GM18517 (cell line): ENCODE data around the gene KCNMB1.

Source experiments
- ATAC-seq: cut with Tn5 transposase; IDR thresholded peaks from one replicate; pipeline ENCODE4 v1.9.1; 2021; ENCODE audit warnings: mild to moderate bottlenecking, moderate library complexity; ENCODE audit not compliant: unreplicated experiment

KCNMB1 gene

GRCh38 chr5:170416526-170416925, 27.4 kb upstream of the KCNMB1 start:
- ATAC-seq = no peak

- no peak for ATAC-seq
These were observed 25.6 kb upstream of the KCNMB1 start for GRCh38 chr5:170414786-170415185.

GRCh38 chr5:170413897-170414296, 24.7 kb upstream of the KCNMB1 start:
- ATAC-seq = no peak

- ATAC-seq = no peak
These were observed 21.9 kb upstream of the KCNMB1 start for GRCh38 chr5:170411100-170411499.

- no peak for ATAC-seq
These were observed 21.2 kb upstream of the KCNMB1 start for GRCh38 chr5:170410401-170410800.

- ATAC-seq = no peak
These were observed 19.9 kb upstream of the KCNMB1 start for GRCh38 chr5:170408877-170409660.

- ATAC-seq = no peak
These were observed 19.1 kb upstream of the KCNMB1 start for GRCh38 chr5:170408226-170408625.

GRCh38 chr5:170407062-170407461, 17.9 kb upstream of the KCNMB1 start:
- ATAC-seq = no peak

GRCh38 chr5:170405817-170406216, 16.6 kb upstream of the KCNMB1 start:
- no peak for ATAC-seq

GRCh38 chr5:170404398-170404797, 15.2 kb upstream of the KCNMB1 start:
- no peak for ATAC-seq

GRCh38 chr5:170403675-170404074, 14.5 kb upstream of the KCNMB1 start:
- ATAC-seq = no peak

GRCh38 chr5:170402508-170402907, 13.3 kb upstream of the KCNMB1 start:
- no peak for ATAC-seq

GRCh38 chr5:170397059-170397458, 7.9 kb upstream of the KCNMB1 start:
- ATAC-seq = no peak

- ATAC-seq = no peak
These were observed 4.8 kb upstream of the KCNMB1 start for GRCh38 chr5:170393958-170394357.

GRCh38 chr5:170393235-170393634, 4.1 kb upstream of the KCNMB1 start:
- no peak for ATAC-seq

GRCh38 chr5:170390472-170390871, 1.3 kb upstream of the KCNMB1 start:
- no peak for ATAC-seq

GRCh38 chr5:170389550-170389892, 354 bp upstream of the KCNMB1 start:
- no peak for ATAC-seq

- ATAC-seq = no peak
These were observed 1.2 kb downstream of the KCNMB1 start for GRCh38 chr5:170387775-170388639.

- no peak for ATAC-seq
These were observed 2.3 kb downstream of the KCNMB1 start for GRCh38 chr5:170386743-170387395.

GRCh38 chr5:170383227-170383626, 5.9 kb downstream of the KCNMB1 start:
- no peak for ATAC-seq

GRCh38 chr5:170382790-170383189, 6.4 kb downstream of the KCNMB1 start:
- no peak for ATAC-seq
